Measurements from ENCODE around the gene BIN2.

BIN2 gene

DNA sequence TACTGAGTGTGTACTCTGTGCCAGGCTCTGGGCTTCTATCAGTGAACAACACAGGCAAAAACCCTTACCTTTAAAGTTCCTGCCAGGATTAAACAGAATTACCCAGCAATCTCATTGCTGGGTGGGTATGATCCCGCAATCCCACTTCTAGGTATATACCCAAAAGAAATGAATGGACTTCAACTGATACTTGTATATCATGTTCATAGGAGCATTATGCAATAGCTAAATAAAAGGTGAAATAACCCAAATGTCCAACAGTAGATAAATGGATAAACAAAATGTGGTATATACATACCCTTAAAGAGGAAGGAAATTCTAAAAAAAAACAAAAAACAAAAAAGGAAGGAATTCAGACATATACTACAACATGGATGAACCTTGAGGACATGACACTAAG lies 70.7 kb downstream of the BIN2 start:
- no peak for DNase-seq

DNA sequence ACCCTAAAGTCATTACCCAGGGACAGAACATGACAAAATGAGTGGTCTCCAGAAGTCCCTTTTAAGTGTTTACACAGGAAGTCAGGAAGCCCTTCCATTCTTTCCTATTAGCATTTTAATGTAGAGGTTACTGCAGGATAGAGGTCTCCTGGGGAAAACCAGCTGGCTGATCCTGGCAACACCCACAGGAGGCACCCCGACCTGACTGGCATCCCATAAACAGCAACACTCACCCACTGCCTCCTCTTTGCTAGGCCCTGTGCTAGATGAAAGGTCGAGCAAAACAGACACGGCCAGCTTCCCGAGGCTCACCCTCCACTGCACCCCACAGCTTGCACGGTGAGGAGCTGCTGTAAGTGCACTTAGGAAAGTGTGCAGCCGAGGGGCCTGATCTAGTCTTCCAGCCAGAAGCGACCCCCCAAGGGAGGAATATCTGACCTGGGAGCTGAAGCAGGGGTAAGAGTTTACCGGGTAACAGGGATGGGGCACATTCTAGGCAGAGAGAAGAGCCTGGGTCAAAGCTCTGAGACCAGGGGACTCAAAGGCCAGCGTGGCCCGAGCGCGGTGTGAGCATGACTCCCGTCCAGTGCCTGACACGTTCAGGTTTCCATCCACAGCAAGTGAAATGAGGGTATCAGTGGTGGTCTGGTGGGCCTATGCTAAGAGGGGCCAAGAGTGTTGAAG lies 76.3 kb downstream of the BIN2 start:
- no peak for DNase-seq

DNA sequence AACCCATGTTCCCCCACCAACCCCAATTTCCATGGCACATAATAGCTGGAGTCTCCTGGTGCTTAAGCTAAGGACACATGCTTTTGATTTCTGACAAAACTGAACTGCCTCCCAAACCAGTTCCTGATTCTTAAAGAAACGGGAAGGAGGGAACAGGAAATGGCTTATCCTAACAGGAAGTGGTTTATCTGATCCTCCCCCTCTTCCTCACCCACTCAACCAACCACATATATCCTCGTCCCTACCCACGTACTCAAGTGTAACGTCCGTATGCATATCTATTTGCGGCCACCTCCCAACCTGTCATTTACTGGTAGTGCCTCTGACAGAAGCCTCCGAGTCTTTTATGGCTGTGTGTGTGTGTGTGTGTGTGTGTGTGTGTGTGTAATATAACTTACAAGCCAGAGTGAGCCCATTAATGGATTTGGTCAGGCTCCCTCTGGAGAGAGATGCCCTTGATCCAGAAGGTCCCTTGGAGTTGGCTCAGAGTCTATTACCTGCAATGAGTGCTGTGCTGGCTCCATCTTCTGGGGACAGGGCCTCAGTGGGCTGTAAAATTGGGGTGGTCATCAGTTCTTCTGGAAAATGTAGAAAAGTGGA lies 77.6 kb downstream of the BIN2 start:
- peak; percentile 99 for DNase-seq

DNA sequence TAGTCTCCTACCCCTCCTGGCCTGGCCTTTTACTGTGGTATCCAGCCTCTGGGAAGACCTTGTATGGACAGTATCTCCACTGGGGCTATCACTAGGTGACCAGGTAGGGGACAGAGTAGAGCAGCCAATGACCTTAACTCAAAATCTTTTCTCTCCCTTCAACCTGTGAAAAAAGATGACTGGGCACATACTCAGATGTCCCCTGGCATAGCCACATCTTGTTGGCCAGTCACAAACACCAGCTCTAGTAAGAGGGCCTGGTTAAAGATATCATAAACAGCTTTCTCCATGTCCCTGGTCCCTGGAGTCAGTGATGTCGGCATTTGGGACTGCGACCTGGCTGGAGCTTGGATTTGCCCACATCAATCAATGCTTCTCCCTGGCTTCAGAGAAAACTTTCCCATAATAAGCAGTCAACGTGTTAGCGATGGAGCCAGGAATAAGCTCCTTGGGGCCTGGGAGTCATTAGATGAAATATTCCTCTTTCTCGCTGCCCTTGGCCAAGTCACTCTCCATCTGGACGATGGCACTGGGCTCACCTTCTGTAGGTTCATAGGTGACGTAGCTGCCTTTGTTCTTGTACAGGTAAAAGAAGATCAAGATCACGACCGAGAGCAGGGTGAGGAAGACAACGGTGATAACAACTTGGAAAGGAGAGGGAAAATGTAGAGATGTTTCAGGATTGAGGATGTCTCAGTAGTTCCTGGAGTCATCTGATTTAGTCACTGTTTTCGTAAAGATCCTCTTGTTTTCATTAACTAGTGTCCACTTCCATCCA lies 78.3 kb downstream of the BIN2 start:
- DNase-seq = no peak

DNA sequence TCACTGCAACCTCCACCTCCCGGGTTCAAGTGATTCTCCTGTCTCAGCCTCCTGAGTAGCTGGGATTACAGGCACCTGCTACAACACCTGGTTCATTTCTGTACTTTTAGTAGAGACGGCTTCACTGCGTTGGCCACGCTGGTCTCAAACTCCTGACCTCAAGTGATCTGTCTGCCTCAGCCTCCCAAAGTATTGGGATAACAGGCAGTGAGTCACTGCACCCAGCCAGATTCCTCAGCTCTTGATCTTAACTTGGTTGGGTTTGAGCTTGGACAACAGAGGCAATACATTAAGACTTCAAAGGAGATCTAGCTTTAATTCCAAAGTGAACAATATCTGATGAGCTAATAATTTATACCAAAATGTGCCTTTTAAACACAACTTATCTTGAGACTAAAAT lies 79.7 kb downstream of the BIN2 start:
- no peak for DNase-seq

DNA sequence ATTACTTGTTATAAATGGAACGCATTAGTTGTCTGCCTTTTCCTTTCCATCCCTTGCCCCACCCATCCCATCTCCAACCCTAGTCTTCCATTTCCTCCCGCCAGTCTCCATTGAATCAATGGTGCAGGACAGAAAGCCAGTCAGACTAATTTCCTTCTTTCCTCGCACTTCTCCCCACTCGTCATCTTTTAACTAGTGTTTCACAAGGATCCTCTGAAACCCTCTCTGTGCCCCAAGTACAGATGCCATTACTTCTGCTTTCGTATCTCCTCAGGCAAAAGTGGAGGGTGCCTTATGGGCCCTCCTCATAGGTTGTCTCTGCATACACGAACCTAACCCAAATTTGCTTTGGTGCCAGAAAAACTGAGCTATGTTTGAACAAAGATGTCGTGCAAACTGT lies 81.1 kb downstream of the BIN2 start:
- peak; percentile 95 for DNase-seq

DNA sequence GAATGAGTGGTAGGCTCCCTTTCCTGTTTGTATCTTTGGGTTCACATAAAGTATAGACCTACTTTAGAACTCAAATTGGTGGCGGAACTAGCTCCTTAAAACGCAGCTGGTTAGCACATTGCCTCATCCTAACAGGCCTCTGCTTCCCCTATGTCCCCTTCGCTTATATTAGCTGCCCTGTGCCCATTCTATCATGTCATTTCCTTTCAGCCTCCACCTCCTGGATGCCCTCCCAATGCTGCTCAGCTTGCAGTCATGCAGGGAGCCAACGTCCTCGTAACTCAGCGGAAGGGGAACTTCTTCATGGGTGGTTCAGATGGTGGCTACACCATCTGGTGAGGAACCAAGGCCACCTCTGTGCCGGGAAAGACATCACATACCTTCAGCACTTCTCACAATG lies 81.9 kb downstream of the BIN2 start:
- peak; percentile 95 for DNase-seq

DNA sequence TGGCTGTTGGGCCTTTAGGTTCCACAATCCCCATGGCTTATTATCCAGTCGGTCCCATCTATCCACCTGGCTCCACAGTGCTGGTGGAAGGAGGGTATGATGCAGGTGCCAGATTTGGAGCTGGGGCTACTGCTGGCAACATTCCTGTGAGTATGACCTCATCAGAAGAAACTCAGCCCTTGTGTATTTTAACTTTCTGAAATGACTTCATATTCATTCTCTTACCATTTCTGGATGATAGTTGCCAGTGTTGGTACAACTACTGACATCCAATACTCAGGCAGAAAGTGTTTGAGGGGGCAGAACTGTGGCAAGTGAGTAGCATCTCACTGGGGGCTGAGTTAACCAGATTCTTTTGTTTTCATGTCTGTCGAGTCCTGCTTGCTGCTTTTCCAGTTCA lies 83.0 kb downstream of the BIN2 start:
- DNase-seq = no peak

DNA sequence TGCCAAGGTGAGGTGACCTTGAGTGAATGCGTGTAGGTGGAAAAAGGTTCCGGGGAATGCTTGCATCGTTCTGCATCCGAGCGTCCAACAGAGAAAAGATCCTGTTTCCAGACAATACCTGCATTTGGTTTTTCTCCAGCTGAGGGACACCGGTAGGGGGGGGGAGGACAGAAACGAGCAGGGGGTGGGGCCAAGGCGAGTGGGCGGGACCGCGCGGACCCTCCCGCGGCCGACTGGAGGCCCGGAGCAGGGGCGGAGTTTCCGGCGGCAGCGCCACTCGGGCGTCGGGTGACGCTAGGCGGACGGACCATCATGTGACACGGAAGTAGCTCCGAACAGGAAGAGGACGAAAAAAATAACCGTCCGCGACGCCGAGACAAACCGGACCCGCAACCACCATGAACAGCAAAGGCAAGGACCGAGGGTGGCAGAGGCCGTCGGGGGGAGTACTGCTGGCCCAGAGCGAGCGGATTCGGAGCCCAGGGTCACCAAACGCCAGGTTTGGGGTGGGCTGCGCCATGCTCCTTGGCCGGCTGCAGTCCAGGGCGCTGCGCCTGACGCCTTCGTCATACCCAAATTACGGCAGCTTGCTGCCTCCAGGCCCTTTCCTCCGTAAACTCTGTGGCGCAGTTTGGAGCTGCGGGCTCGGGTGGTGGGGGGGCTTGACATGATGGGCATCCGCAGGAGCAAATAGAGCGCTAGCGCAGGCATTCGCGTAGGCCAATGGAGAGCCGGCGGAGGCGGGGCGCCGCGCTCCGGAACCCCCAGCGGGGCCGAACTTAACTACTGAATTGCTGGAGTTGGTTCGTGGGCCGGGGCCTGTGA lies 85.3 kb downstream of the BIN2 start, which contains the start of gene DAZAP2:
Gene DAZAP2, plus strand, starts transcription at position 317 of the 825 bp plus-strand sequence. Its CDS starts 82 bp downstream, at position 399.
- DNase-seq = peak; percentile 93

DNA sequence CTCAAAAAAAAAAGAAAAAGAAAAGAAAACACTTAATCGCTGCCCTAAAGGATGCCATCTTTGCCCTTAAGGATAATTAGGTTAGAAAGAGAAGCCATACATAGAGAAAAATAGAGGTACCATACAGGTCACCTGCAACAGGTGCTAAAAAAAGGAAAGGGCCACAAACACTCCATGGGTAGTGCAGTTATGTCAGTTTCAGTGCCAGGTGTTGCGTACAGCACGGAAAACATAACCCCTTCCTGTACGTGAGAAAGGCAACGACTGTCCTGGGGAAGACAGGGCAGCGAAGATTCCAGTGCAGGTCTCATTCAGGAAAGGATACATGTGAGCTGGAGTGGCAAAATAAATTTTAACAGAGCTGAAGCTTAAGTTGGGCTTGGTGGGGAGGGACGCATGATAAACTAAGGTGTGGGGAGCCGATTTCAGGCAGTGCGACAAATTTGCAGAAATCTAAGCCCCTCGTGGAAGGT lies 85.9 kb downstream of the BIN2 start:
- DNase-seq = no peak

DNA sequence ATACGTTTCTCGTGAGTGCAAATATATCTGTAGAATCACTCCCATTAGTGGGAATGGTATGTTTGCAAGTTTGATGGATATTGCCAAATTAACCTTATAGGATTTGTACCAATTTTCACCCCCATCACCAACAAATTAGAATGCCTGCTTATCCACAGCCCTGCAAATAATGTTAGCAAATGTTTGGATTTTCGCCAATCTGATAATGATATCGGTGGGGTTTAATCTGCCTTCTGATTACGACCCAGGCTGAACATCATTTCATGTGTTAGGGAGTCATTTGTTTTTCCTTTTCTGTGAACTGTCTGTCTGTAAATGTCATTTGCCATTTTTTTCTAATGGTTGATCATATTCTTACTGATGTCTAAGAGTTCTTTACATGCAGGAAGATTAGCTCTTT lies 89.4 kb downstream of the BIN2 start:
- DNase-seq = no peak

DNA sequence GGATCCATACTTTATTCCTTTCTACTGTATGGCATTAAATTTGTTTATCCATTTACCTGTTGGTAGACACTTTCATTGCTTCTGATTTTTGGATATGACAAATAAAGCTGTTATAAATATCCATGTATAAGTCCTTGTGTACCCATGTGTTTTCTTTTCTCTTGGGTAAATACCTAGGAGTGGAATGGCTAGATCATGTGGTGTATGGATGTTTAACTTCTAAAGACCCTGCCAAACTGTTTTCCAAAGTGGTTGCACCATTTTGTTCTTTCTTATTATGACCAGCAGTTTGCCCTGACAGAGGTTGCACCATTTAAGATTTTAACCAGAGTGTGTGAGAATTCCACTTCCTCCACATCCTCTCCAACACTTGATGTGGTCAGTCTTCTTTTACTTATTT lies 91.3 kb downstream of the BIN2 start:
- peak; percentile 19 for DNase-seq

All from MV-4-11 (cell line).